H1 (cell line): ENCODE measurements around the gene RNF214.

Source experiments
- CEBPB ChIP-seq: IDR thresholded peaks from 2 replicates; pipeline ENCODE4 v1.6.1; 2012; ENCODE audit warnings: low read depth, low read length
- CHD7 ChIP-seq: fragments of 300-600 bp; sonication (generic); IDR thresholded peaks from 2 replicates; pipeline ENCODE4 v1.7.1; 2012; ENCODE audit warnings: low read length, moderate library complexity, mild to moderate bottlenecking, inconsistent platforms; ENCODE audit not compliant: insufficient replicate concordance
- CTCF ChIP-seq, 3 experiments: IDR thresholded peaks; 1 replicate in 2 of 3; 2 replicates in 1 of 3; pipeline versions ENCODE4 v1.5.1 to v1.6.1; 2011; ENCODE audit warnings: low read length in 3 of 3, mild to moderate bottlenecking in 3 of 3, inconsistent platforms in 2 of 3, low read depth in 1 of 3, moderate library complexity in 1 of 3; ENCODE audit not compliant: insufficient read depth in 1 of 3; ENCODE audit errors: control extremely low read depth in 1 of 3
- E2F6 ChIP-seq: IDR thresholded peaks from 2 replicates; pipeline ENCODE4 v1.6.1; 2012; ENCODE audit warnings: inconsistent platforms
- POLR2A ChIP-seq, 2 experiments: IDR thresholded peaks; 1 replicate in 1 of 2; 2 replicates in 1 of 2; pipeline ENCODE4 v1.6.1; 2011; ENCODE audit warnings: low read depth in 2 of 2, low read length in 2 of 2, mild to moderate bottlenecking in 2 of 2; ENCODE audit errors: control extremely low read depth in 1 of 2
- RAD21 ChIP-seq, 2 experiments: IDR thresholded peaks in 1 of 2; conservative IDR thresholded peaks in 1 of 2; 2 replicates each; pipeline ENCODE4 v1.6.1; 2011; ENCODE audit warnings: low read depth in 2 of 2, low read length in 2 of 2, improper control_type of control experiment in 1 of 2, inconsistent platforms in 1 of 2, mild to moderate bottlenecking in 1 of 2, moderate library complexity in 1 of 2
- RNF2 ChIP-seq: fragments of 200-900, 300-1000 bp; sonication (generic); IDR thresholded peaks from 2 replicates; pipeline ENCODE4 v1.7.1; 2016; ENCODE audit warnings: borderline replicate concordance, low read depth, mild to moderate bottlenecking, antibody characterized with exemption, low read length; ENCODE audit not compliant: poor library complexity, severe bottlenecking; ENCODE audit errors: missing control alignments
- SAP30 ChIP-seq: fragments of 300-600 bp; sonication (generic); IDR thresholded peaks from 2 replicates; pipeline ENCODE4 v1.7.1; 2012; ENCODE audit warnings: low read length, moderate library complexity, mild to moderate bottlenecking, inconsistent platforms; ENCODE audit not compliant: insufficient read depth, insufficient replicate concordance
- SP2 ChIP-seq: IDR thresholded peaks from 2 replicates; pipeline ENCODE4 v1.6.1; 2012; ENCODE audit warnings: mild to moderate bottlenecking, low read length, inconsistent platforms
- TAF7 ChIP-seq: optimal IDR thresholded peaks from 2 replicates; pipeline ENCODE3; 2011; ENCODE audit warnings: low read depth, mild to moderate bottlenecking, inconsistent platforms, low read length, moderate library complexity, borderline replicate concordance

- TF ChIP-seq CTCF (IDR thresholded peaks at IDR 0.05; ENCODE audit: control extremely low read depth in 1 of 3, insufficient read depth in 1 of 3, low read depth in 1 of 3, low read length in 3 of 3) = no peak
- TF ChIP-seq SAP30 = no peak
- no peak for TF ChIP-seq E2F6
- TF ChIP-seq POLR2A (IDR thresholded peaks at IDR 0.05; ENCODE audit: control extremely low read depth in 1 of 2, low read depth in 2 of 2, low read length in 2 of 2) = no peak
- TF ChIP-seq TAF7 = no peak
- TF ChIP-seq RNF2 = no peak
- TF ChIP-seq SP2 = no peak
- no peak for TF ChIP-seq CHD7
- no peak for TF ChIP-seq RAD21 (IDR thresholded peaks at IDR 0.05 in 1 of 2, conservative IDR thresholded peaks at IDR 0.05 in 1 of 2; ENCODE audit: low read depth in 2 of 2, low read length in 2 of 2)
- TF ChIP-seq CEBPB = no peak
Measured at GRCh38 chr11:117210620-117211019, 21.9 kb upstream of the RNF214 start.
